Measurements from ENCODE around the gene GYPE. TPM values are rescaled to one million over a fixed set of nuclear protein-coding genes. Genes with fewer than 3 reads are reported as not detected.
"Not testable (repeated sequence)": the region's sequence is repeated elsewhere in the genome, so short reads cannot be mapped to it uniquely, and the experiment has no call there.

Gene GYPE
- total RNA-seq, 6 experiments from 2014 or later = 0.94 to 2.5 (median 1.4) TPM

DNA sequence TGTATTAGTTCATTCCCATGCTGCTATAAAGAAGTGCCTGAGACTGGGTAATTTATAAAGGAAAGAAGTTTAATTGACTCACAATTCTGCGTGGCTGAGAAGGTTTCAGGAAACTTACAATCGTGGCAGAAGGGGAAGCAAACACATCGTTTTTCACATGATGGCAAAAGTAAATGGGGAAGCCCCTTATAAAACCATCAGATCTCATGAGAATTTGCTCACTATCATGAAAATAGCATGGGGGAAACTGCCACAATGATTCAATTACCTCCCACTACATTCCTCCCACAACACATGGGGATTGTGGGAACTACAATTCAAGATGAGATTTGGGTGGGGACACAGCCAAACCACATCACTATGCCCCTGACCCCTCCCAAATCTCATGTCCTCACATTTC, 35.4 kb downstream of the GYPE start:
- not testable (repeated sequence) for H3K27me3 Mint-ChIP-seq (ENCODE audit: insufficient read depth); H3K36me3 Mint-ChIP-seq (ENCODE audit: low read depth); H3K4me1 Mint-ChIP-seq (ENCODE audit: low read depth); H3K4me3 Mint-ChIP-seq; DNase-seq; H3K9me3 Mint-ChIP-seq; H3K27ac Mint-ChIP-seq

DNA sequence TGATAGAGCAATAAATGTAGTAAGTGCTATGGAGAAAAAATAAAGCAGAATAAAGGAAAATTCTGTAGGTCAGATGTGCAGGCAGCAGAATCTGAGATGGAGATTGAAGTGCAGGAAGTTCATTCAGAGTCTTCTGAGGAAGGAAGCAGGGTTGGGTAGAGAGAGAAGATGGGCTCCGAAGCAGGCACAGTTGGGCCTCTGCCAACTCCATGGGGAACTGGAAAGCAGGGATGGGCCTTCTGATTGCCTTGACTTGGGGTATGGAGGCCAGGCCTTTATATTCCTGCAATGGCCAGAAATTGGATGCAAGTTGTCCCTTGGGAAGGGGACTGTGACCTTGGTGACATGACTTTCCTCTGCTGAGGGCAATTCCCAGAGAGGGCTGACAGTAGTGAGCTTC, 42.6 kb downstream of the GYPE start:
- not testable (repeated sequence) for H3K4me3 Mint-ChIP-seq; H3K27ac Mint-ChIP-seq; H3K27me3 Mint-ChIP-seq (ENCODE audit: insufficient read depth); H3K9me3 Mint-ChIP-seq; DNase-seq; H3K4me1 Mint-ChIP-seq (ENCODE audit: low read depth); H3K36me3 Mint-ChIP-seq (ENCODE audit: low read depth)

DNA sequence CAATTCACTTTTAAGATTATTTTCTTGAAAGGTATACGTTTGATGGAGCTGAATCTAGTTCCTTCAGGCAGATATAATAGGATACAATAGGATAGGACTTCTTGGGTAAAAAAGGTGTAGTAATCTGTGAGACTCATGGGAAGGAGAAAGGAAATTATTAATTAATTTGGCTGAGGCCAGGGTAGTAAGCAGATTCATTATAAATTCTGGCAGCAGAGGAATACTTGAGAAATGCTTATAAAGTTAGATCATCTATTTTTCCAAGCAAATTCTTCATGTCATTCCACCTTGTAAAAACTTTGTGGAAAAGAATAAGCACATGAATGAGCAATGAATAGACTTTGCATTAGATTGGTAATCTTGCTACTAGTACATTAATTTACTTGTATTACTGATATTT, 46.9 kb downstream of the GYPE start:
- DNase-seq = no peak
- no peaks in the 10 kb centered on the region for H3K4me1 Mint-ChIP-seq (ENCODE audit: low read depth)
- H3K4me3 Mint-ChIP-seq = no peak overlapping the region
- no peaks in the 10 kb centered on the region; the same call in 1 of the 2 replicates for H3K9me3 Mint-ChIP-seq
- no peak overlapping the region for H3K27ac Mint-ChIP-seq
- TF ChIP-seq, protein P1, sequence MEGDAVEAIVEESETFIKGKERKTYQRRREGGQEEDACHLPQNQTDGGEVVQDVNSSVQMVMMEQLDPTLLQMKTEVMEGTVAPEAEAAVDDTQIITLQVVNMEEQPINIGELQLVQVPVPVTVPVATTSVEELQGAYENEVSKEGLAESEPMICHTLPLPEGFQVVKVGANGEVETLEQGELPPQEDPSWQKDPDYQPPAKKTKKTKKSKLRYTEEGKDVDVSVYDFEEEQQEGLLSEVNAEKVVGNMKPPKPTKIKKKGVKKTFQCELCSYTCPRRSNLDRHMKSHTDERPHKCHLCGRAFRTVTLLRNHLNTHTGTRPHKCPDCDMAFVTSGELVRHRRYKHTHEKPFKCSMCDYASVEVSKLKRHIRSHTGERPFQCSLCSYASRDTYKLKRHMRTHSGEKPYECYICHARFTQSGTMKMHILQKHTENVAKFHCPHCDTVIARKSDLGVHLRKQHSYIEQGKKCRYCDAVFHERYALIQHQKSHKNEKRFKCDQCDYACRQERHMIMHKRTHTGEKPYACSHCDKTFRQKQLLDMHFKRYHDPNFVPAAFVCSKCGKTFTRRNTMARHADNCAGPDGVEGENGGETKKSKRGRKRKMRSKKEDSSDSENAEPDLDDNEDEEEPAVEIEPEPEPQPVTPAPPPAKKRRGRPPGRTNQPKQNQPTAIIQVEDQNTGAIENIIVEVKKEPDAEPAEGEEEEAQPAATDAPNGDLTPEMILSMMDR (IDR thresholded peaks at IDR 0.05) = no peak
- no peaks in the 10 kb centered on the region for H3K27me3 Mint-ChIP-seq (ENCODE audit: insufficient read depth)
- no peaks in the 10 kb centered on the region for H3K36me3 Mint-ChIP-seq (ENCODE audit: low read depth)

DNA sequence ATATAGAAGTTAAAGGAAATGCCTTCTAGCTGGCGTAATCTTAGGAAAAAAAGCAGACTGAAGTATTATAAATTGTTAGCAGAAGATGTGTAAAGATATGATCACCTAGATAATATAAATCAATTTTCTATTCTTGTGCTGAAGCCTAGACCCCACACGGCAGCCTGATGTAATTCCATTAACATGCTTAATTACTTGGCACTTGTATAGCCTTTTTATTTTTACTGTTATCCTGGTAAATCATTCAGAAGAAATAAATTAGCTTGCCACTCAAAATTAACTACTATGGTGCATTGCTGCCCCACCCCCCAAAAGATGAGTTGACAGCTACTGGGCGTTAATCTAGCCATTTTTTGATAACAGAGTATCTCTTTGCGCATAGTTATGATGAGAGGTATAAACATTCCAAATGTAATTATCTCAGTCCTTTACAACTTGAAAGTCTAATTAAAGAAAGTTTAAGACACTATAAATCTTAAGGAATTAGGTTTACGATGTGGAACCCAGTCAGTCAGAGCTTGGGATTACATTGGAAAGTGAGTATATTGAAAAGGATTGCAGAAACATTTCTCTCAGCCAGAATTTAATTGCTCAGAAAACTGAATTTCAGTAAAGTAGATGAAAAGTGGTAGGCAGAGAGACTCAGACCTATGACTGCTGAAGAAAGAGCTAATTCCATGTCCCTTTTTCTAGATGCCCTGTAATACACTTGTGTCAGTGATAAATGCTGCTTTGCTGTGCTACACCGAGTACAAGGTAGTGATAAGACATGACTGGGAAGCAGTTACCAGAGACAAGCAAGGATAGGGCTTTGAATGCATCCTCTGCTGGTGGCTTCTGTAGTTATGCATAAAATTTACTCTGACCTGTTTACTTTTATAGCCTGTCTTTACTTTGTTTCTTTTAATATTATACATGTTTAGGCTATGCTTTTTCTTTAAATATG, 47.7 kb downstream of the GYPE start:
- not testable (repeated sequence) for H3K36me3 Mint-ChIP-seq (ENCODE audit: low read depth); H3K27me3 Mint-ChIP-seq (ENCODE audit: insufficient read depth); DNase-seq; H3K4me1 Mint-ChIP-seq (ENCODE audit: low read depth); H3K4me3 Mint-ChIP-seq; H3K9me3 Mint-ChIP-seq; H3K27ac Mint-ChIP-seq

DNA sequence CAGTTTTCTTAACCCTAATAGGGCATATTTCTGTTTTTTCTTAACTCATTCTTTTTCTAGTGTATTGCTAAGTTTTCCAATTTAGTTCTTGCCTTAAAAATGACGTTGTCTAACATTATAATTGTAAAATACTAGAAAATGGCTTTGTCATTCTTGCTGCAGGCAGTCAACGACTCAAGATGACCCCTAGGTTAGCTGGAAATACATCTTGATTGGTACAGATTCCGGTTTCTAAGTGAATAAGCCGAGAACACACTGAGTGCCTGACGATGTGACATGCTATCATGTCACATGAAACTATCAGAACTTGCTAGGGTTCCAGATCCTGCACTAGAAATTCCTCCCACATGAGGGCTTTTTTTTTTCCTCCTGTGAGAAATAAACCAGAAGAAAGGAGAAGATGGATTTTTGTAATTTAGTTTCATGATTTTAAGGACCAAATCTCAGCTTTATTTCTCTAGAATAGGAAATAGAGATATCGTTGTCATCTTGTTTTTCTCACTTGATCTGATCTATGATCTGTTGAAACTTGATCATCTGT, 49.3 kb downstream of the GYPE start:
- not testable (repeated sequence) for H3K4me1 Mint-ChIP-seq (ENCODE audit: low read depth); H3K27me3 Mint-ChIP-seq (ENCODE audit: insufficient read depth); DNase-seq; H3K36me3 Mint-ChIP-seq (ENCODE audit: low read depth); H3K9me3 Mint-ChIP-seq; H3K27ac Mint-ChIP-seq; H3K4me3 Mint-ChIP-seq

DNA sequence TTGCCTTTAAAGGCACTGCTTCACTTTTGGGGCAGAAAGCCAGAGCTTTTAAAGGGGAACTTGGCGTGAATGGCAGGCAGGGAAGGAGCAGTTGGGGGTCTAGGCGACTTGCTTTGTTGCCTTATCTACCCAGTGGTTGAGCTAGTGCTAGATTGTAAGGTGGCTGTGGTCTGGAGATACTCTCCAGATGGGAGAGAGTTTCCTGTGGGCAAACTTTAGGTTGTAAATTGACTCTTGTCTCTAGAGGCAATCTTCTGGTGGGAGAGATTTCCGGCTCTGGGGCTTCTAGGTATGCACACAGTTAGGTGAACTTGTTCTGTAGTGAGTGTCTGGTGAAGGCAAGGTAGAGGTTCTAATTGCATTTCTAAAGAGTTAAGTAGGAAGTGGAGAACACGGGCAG, 50.7 kb downstream of the GYPE start:
- H3K36me3 Mint-ChIP-seq (ENCODE audit: low read depth); H3K27ac Mint-ChIP-seq; H3K27me3 Mint-ChIP-seq (ENCODE audit: insufficient read depth); H3K4me1 Mint-ChIP-seq (ENCODE audit: low read depth); DNase-seq; H3K4me3 Mint-ChIP-seq; H3K9me3 Mint-ChIP-seq: not testable (repeated sequence)

DNA sequence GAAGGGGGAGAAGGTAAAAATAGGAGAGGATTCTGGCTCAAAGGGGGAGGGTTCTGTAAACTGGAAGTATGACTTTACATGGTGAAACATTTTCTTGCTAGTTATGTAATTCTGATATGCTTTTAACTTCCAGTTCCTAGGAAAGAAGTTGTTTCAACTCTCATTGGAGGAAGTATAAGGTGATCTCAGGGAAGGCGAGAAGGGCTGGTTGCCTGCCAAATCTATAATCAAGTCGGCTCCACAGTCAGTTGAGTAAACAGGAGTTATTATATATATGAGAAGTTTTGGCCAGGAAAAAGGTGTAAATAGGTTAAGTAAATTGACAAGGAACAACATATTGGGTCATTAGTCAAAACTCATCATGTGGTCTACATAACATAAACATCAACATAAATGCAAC, 56.1 kb downstream of the GYPE start:
- not testable (repeated sequence) for H3K36me3 Mint-ChIP-seq (ENCODE audit: low read depth); H3K27me3 Mint-ChIP-seq (ENCODE audit: insufficient read depth); DNase-seq; H3K27ac Mint-ChIP-seq; H3K4me3 Mint-ChIP-seq; H3K4me1 Mint-ChIP-seq (ENCODE audit: low read depth); H3K9me3 Mint-ChIP-seq

DNA sequence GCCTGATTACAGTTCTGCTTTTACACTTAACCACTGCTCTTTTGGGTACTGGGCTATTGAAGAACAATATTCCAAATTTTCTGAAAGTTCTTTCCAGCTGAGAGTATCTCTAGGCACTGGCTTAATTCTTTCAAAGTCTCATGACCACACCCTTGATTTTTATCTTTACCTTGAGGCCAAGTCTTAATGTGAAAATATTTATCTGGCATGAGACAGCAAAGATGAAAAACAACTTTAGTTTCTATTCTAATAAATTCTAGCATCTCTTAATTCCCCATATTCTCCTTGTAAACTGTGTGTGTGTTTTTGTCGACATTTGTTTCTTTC, 61.9 kb downstream of the GYPE start:
- not testable (repeated sequence) for H3K36me3 Mint-ChIP-seq (ENCODE audit: low read depth); DNase-seq; H3K4me3 Mint-ChIP-seq; H3K4me1 Mint-ChIP-seq (ENCODE audit: low read depth); H3K27me3 Mint-ChIP-seq (ENCODE audit: insufficient read depth); H3K9me3 Mint-ChIP-seq; H3K27ac Mint-ChIP-seq

DNA sequence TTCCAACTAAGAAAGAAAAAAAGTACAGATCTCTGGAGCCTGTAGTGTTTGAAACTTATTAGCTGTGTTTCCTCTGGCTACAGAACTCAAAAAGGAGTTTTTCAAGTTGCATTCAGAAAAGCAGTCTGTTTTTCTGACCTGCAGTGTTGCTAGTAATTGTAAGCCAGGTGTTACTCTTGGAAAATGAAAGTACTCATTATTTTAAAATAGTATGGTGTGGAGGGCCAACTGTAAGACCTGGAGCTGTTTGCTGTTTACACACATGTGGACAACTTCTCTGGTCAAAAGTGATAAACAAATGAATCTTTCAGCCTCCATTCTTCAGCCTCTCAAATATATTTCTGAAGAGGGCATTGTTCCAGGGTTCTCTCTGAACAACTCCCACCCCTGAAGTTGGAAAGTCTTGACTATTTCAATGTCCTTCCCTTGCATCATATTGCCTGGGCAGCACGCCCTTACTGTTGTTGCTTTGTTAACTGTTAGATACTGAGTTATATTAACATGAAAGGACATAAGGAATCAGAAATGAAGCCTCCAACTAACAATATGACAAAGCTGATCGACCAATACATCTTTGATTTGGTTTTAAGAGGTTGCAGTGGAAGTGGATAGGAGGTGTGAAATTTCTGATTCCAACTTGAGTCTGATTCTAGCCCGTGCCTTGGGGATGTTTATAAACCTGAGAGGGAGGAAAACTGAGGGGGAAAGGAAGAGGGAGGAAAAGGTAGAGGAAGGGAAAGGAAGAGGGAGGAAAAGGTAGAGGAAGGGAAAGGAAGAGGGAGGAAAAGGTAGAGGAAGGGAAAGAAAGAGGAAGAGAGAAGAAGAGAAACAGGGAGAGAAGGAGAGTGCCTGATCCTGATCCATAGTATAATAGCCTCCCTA, 62.5 kb downstream of the GYPE start:
- H3K36me3 Mint-ChIP-seq (ENCODE audit: low read depth); H3K27me3 Mint-ChIP-seq (ENCODE audit: insufficient read depth); H3K4me1 Mint-ChIP-seq (ENCODE audit: low read depth); H3K9me3 Mint-ChIP-seq; H3K4me3 Mint-ChIP-seq; DNase-seq; H3K27ac Mint-ChIP-seq: not testable (repeated sequence)

DNA sequence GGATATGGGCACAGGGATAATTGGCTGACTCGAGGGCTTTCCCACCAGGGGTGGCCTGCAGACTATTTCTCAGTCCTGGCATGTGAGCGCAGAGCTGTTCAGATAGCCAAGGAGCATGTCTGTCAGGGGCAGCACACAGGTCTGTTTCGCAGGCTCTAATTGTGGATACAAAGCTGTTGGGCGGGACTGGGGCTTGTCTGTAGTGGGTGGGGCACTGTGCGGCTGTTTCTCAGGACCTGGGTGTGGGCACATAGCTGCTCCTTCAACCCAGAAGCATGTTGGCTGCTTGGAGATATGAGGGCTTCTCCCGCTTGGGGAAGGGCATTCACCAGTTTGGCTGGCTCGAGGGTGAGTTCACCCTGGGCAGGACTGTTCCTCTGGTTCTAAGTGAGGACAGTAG, 65.9 kb downstream of the GYPE start:
- H3K4me3 Mint-ChIP-seq; H3K27ac Mint-ChIP-seq; DNase-seq; H3K27me3 Mint-ChIP-seq (ENCODE audit: insufficient read depth); H3K4me1 Mint-ChIP-seq (ENCODE audit: low read depth); H3K36me3 Mint-ChIP-seq (ENCODE audit: low read depth): not testable (repeated sequence)
- peaks cover 13% of the 10 kb centered on the region for H3K9me3 Mint-ChIP-seq

DNA sequence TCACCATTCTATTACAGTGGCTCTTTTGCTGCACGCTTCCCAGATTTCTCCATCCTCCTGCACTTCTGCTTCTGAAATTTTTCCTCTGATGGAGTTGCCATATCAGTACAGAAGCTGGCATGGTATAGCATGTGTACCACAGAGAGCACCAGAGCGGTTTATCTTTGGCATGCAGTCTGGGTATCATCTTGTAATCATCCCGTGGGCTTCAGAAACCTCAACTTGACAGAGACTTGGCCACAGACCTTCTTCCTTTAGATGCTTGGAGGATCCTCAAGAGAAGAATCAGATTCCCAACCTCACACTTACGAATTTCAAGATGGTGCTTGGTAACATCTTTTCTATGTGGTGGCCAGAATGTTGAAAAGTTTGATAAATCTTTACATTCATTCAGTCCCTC, 71.2 kb downstream of the GYPE start:
- H3K4me1 Mint-ChIP-seq (ENCODE audit: low read depth); H3K36me3 Mint-ChIP-seq (ENCODE audit: low read depth); H3K4me3 Mint-ChIP-seq; H3K27me3 Mint-ChIP-seq (ENCODE audit: insufficient read depth); DNase-seq; H3K27ac Mint-ChIP-seq: not testable (repeated sequence)
- peaks cover 45% of the 10 kb centered on the region for H3K9me3 Mint-ChIP-seq

DNA sequence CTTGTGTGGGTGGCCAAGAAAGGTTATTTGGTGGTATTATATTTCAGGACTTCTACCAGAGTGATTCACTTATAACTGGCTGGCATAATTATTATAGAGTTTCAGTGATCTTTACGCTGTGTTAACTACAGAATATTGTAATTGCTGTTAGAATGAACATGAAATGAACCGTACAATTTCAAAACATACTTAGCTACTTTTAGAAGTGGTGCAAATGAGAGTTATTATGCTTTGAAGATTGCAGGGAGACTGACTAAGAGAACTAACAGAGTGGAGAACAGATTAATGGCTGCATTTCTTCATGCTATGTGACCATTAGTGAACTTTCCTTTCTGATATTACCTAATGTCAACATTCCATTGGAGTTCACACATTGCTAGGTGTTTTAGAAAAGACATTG, 71.7 kb downstream of the GYPE start:
- not testable (repeated sequence) for H3K4me3 Mint-ChIP-seq; DNase-seq; H3K4me1 Mint-ChIP-seq (ENCODE audit: low read depth); H3K27ac Mint-ChIP-seq; H3K27me3 Mint-ChIP-seq (ENCODE audit: insufficient read depth); H3K36me3 Mint-ChIP-seq (ENCODE audit: low read depth)
- H3K9me3 Mint-ChIP-seq = peaks cover 45% of the 10 kb centered on the region

DNA sequence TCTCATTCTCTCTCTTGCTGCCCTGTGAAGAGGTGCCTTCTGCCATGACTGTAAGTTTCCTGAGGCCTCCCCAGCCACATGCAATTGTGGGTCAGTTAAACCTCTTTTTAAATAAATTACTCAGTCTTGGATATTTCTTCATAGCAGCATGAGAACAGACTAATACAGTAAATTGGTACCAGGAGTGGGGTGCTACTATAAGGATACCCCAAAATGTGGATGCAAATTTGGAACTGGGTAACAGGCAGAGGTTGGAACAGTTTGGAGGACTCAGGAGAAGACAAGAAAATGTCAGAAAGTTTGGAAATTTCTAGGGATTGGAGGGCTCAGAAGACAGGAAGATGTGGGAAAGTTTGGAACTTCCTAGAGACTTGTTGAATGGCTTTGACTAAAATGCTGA, 74.8 kb downstream of the GYPE start:
- H3K36me3 Mint-ChIP-seq (ENCODE audit: low read depth); H3K27ac Mint-ChIP-seq; H3K4me3 Mint-ChIP-seq; H3K4me1 Mint-ChIP-seq (ENCODE audit: low read depth); DNase-seq; H3K27me3 Mint-ChIP-seq (ENCODE audit: insufficient read depth): not testable (repeated sequence)
- H3K9me3 Mint-ChIP-seq = peaks cover 40% of the 10 kb centered on the region

All from HFFc6 (cell line).